Left renal cortex interstitium (tissue), 4 donors: ENCODE data around the gene RPAP2. TPM values are rescaled to one million over a fixed set of nuclear protein-coding genes. Genes with fewer than 3 reads are reported as not detected.

Experiments
- DNase-seq, 4 donors: peaks; one replicate each; pipeline ENCODE4 v3.0.0-alpha.2; 2013; ENCODE audit warnings: low read depth in 4 of 4, low spot score in 2 of 4, missing footprints in 1 of 4
- polyA plus RNA-seq, 4 donors: library from polyadenylated mRNA; unstranded; fragments of 120-200 nt; gene quantifications; one replicate each; pipeline ENCODE4 v1.2.1, GENCODE V29; 2013; ENCODE audit not compliant: insufficient read length in 4 of 4

RPAP2 gene
- polyA plus RNA-seq, 4 donors = 27.7 to 34.7 (median 30.6) TPM

DNA sequence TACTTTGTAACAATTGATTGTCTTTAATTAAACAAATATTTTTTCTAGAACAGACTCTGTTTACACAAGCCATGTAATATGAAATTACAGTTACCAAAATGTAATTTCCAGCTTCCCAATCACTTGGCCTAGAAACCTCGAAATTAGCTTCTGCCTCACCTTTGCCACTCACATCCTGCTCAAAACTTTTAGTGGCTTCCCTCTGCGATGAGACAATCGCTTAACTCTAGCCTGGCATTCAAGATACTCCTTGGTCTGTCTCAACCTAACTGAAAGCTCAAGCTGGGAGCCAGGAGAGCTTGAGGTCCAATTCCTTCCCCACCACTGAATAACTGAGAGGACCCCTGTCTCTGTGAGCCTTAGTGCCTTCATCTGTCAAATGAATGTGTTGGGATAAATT, 145.0 kb downstream of the RPAP2 start:
- DNase-seq = no peak

- no peak for DNase-seq
Measured at GRCh38 chr1:92444351-92444750, 145.5 kb downstream of the RPAP2 start.

- DNase-seq = no peak
Measured at GRCh38 chr1:92445865-92446264, 147.0 kb downstream of the RPAP2 start.

DNA sequence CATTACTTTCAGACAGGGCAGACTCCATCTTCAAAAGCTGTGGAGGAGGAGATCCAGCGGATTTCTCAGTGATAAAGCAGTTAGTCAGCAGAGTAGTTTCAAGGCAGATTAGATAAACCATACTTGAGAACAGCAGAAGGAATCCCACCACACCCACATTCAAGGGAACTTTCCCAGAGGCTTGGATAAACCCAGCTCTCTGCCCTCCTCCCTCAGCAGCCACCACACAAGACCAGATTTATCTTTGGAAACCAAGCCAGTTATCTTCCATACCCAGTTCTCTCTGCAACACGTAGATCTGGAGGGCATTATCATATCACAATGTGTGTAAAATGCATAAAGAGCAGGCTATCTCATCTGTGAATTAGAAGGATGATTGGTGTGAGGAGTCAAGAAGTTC, 147.7 kb downstream of the RPAP2 start:
- DNase-seq = no peak

- no peak for DNase-seq
Measured at GRCh38 chr1:92447033-92447681, 148.3 kb downstream of the RPAP2 start.

DNA sequence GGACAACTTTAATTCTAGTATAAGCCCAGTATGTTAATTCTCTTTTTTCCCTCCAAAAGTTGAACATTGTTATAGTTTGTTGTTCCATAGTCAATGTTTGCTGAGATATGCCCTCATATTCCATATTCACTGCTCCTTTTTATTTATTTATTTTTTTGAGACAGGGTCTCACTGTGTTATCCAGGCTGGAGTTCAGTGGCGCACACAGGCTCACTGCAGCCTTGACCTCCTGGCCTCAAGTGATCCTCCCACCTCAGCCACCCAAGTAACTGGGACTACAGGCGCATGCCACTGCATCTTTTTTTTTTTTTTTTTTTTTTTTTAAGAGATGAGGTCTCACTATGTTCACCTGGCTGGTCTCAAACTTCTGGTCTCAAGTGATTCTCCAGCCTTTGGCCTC, 149.1 kb downstream of the RPAP2 start:
- DNase-seq = no peak

Other genes with a start within 250 kb of the RPAP2 start
- 1 to 10 TPM in 1 of 4 donors, under 1 TPM in 3; 0.29 to 1.0 (median 0.68) TPM for gene SETSIP, start 223.6 kb upstream of the RPAP2 start, polyA plus RNA-seq
- 1 to 10 TPM; 5.2 to 9.4 (median 6.2) TPM for gene BTBD8, start 218.7 kb upstream of the RPAP2 start, polyA plus RNA-seq
- under 1 TPM in 3 of 4 donors, not detected in 1; 0.18 to 0.21 (median 0.21) TPM for gene C1orf146, start 81.1 kb upstream of the RPAP2 start, polyA plus RNA-seq
- 10 to 100 TPM; 17.4 to 34.6 (median 22.3) TPM for gene GLMN, start 72 bp upstream of the RPAP2 start, polyA plus RNA-seq
- gene GFI1, start 187.9 kb downstream of the RPAP2 start, polyA plus RNA-seq = under 1 TPM; 0.13 to 0.47 (median 0.26) TPM